COLO829 (cell line): ENCODE results near the gene DIPK1B.

Experiments
- DNase-seq: peaks from one replicate; pipeline ENCODE4 v3.0.0; 2012; ENCODE audit warnings: low spot score

The DIPK1B gene

DNA sequence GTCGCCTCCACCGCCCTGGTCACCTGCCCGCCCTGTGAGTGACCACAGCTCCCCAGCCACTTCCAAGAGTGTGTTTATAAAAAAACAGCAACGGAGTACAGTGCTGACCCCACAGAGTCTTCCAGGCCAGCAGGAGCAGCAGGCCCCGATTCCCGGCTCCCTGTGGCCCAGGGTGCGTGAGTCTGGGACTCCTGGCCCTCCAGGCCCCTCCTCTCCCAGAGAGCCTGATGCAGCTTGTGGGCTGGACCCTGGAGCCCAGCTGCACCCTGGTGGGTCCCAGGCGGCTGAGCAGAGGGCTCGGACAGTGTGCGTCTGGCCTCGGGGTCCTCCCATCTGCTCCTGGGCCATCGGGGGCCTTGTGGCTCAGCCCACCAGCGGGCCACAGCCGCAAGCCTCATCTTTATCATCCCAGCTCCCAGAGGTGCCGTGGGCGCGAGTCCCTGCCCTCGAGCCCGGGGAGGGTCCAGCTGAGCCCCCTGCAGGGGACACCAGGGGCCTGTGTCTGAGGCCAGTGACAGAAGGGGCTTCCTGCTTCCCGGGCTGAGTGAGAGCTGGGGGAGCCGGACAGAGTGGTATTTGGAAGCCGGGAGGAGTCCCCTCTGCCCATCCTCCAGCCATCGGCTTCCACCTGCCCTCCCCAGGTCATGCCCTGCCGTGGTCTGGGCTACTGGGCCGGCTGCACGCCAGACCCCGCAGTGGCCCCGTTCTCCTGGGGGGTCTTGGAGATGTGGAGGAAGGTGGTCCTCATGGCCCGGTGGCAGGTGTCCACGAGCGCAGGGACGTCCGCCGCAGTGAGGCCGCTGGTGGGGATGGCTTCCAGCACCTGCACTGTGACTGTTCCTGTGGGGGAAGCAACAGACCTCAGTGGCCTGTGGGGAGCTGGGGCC lies 39.0 kb upstream of the DIPK1B start:
- no peak for DNase-seq

- no peak for DNase-seq
Observed at GRCh38 chr9:136673975-136674785, 38.2 kb upstream of the DIPK1B start.

DNA sequence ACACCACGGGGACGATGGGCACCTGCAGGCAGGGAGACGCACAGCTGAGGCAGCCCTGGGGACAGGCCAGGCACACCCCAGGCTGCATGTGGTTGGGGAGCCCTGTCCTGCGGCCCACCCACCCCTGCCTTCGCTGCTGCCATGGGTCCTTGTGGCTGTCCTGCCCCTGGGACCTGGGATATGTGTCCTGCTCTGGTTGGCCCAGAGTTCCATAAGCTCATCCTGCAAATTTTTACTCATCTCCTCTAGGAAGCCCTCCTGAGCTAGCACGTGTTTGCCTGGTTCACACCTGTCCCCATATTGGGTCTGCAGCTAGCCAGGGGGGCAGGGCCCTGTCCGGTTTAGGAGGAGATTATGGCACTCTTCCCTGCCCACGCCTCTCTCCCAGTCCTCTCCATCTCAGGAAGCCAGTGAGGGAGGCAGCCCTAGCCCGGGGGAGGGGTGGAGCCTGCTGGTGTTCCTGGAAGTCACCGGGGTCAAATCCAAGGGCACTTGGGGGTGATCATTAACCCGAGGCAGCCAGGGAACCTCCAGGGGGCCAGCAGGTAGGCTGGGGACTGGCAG lies 37.5 kb upstream of the DIPK1B start:
- no peak for DNase-seq

GRCh38 chr9:136675477-136676296 lies 36.7 kb upstream of the DIPK1B start:
- no peak for DNase-seq

DNA sequence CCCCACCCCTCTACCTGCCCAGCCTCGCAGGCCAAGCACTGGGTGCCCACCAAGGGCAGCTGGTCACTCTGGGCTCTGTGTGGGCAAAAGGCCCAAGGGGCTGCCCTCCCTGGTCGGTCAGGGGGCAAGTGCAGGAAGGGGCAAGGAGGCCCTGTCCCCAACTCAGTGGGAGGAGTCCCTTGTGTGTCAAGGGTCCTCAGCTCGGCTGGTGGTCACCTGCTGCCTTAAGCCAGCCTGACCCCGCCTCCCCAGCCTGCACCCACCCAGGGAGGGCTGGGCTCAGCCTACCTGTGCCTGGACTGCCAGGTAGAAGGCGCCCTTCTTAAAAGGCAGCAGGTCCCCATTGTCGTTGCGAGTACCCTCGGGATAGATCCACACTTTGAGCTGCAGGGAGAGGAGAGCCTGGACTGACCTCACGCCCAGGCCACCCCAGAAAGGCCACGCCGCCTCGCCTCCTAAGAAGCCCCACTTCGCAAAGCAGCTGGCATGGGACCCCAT lies 36.0 kb upstream of the DIPK1B start:
- no peak for DNase-seq

DNA sequence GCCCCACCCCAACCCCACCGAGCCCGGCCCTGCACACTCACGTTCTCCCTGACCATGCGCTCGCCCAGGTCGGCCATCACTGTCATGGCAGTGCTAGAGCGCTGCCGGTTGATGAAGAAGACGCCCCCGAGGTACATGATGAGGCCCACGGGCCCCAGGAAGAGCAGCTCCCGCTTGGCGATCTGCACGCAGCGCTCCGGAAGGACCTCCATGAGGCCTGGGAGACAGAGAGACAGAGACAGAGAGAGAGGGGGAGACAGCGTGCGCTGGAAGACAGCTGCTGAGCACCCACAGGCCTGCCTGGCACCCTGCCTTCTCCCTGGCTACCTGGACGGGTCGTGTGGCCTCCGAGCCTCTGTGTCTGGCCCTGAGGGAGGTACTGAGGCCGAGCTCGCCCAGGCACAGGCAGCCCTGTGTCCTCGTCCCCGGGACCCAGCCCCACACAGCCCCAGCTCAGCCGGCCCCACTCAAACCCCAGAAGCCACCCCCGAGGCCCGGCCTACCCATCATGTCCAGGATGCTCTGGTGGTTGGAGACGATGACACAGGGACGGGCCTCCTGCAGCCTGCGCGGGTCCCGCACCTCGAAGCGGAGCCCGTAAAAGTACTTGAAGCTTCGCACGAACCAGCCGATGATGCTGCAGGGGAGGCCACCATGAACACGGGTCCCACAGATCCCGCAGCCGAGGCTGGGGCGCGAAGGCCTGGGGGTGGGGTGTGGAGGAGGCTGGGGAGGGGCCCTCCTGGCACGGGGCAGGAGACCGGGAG lies 35.3 kb upstream of the DIPK1B start:
- no peak for DNase-seq

GRCh38 chr9:136678034-136678433 lies 34.3 kb upstream of the DIPK1B start:
- DNase-seq: no peak

- no peak for DNase-seq
Observed at GRCh38 chr9:136678624-136679023, 33.7 kb upstream of the DIPK1B start.

GRCh38 chr9:136679431-136679941 lies 32.9 kb upstream of the DIPK1B start:
- DNase-seq: no peak

DNA sequence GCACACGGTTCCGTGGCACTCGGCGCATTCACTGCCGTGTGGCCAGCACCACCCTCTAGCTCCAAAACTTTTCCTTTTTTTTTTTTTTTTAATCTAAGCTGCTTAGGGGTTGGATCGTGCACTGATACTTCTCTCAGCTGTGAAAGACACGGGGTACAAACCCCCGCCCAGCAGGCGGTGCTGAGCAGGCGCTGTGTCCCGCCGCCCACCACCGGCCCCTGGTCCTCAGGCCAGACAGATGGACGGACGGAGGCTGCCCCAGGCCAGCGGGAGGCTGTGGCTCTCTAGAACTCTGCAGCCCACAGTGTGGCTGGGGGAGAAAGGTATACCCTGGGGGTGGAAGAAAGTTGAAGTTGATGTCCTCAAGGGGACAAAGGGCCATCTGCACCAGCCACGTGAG lies 31.3 kb upstream of the DIPK1B start:
- no peak for DNase-seq

DNA sequence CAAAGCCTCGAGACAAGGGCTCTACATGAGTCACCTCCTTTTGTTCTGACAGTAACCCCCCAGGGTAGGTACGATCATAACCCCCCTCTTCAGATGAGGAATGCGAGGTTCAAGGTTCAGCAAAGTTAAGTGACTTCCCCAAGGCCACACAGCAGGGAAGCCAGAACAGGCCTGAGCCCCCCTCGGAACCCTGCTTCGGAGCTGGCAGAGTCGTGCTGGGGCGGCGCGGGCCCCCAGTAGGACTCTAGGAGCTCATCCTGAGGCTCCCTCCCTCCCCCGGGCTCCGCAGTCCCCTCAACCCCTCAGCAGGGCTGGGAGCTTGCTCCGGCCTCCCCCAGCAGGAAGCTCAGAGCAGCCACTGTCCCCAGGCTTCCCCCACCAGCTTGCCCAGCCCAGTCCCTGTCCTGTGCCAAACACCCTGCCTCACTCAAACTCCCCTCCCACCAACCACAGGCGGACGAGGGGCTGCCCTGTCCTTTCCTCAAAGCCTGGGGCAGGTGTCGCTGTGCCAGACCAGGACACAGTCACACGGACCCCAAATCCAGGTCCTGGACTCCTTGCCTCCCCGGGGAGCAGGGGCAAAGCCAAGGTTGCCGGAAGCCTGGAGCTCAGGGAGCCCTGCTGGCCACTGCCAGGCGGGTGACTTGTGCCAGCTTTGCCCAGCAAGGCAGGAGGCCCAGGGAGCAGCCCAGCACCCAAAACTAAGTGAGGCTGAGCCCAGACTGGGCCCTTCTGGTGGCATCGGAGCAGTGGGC lies 30.2 kb upstream of the DIPK1B start:
- DNase-seq: no peak

DNA sequence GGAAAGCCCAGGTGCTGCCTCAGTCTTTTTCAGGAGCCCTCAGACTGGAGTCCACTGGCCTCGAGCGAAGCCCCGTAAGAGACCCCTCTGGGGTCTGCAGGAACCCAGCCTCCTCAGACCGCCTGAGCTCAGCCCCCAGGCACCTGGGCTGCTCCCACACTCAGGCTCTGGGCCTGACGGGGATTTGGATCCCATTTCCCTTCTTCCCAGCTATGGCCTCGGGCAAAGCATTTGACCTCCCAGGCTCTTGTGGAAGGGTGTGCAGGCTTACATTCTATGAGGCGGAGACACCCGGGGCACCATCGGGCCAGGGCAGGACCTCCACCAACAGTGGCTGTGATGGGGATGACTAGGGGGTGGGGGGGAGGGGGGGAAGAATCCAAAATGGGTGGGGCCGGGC lies 29.7 kb upstream of the DIPK1B start:
- no peak for DNase-seq

GRCh38 chr9:136683173-136683745 lies 29.1 kb upstream of the DIPK1B start:
- no peak for DNase-seq

DNA sequence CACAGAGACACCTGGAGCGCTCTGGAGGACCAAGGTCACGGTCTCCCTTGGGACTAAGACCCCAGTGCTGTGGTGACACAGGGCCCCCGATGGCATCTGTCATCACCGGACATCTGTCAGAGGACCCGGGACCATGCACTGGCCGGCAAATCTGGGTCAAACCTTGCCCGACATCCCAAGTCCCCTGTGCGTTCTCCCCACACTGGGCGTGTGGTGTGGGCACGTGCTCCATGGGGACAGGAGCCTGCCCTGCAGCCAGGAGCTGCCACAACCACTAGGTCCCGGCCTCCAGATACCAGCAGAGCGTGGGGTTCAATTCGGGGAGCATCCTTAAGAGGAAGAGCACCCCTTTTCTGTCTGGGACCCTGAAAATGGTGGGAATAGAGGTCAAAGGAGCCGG lies 28.6 kb upstream of the DIPK1B start:
- DNase-seq: no peak

- DNase-seq: no peak
Observed at GRCh38 chr9:136684339-136684738, 28.0 kb upstream of the DIPK1B start.

DNA sequence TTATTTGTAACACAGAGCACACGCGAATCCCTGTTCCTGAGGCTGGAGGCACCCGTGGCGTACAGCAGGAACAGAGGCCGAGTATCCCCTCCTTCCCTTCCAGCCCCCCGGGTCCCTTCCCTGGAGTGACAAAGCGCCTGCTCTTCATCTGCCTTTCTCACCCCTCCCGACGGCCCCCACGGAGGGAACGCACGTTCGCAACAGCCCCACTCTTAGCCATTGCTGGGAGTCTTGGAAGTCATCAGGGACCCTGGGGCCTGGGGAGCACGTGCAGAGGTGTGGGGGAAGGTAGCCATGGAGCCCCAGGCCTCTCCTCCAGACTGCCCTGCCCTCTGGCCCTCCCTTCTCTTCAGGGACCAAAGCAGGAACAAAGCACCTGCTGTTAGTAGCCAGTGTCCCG lies 27.6 kb upstream of the DIPK1B start:
- DNase-seq: no peak

DNA sequence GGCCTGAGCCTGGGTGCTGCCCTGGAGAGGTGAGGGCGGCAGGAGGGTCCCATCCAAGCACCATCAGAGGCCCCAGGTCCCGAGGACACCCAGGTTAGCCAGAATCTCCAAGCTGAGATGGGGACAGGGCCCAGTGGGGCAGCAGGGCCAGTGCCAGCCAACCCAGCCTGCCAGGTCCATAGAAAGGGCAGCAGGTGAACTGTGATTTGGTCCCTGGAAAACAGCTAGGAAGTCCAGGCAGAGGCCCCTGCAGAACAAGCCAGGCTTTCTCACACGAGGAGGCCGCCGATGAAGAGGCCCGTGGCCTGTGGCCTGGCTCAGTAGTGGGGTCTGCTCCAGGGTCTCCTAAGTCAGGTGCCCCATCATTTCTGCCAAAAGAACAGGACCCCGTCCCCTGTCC lies 27.2 kb upstream of the DIPK1B start:
- DNase-seq: no peak

DNA sequence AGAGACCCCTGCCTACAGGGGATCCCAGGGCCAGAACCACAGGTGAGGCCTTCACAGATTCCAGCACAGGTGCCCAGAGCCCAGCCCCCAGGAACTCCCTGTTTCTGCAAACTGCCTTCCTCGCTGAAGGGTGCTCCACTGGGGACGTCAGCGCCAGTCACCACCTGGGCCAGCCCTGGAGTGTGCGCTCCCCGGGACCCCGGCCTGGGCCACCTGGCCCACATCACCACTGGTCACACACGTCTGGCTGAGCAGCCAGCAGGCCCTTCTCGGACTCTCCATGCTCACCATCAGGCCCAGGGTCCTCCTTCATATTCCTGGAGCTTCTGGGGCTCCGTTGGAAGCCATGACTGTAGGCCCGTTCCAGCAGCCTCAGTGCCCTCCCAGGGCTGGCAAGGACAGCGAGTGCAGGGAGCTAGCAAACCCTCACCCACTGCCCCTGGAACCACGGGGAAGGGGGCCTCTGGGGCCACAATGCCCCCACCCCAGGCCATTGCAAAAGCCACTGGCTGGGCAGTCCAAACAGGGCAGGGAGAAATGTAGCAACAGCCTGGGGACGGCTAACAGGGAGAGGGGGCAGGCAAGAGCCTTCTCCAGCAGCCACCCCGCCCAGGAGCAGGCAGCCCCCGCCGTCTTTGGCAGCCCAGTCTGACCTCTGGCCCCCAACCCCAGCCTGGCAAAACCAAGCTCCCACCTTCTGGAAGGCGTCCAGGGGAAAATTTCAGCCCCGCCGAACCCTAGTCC lies 26.4 kb upstream of the DIPK1B start:
- no peak for DNase-seq

DNA sequence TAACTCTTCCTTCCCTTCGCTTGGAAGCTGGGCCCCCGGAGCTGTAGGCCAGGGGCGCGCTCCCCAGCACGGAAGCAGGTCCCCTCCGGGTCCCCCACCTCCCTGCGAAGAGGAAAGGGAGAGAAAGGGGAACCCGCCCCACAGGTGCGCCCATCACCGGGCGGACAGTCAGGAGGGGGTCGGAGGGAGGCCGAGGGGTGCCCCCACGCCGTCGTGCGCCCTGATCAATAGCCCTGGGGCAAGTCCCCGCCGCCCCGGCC lies 25.9 kb upstream of the DIPK1B start:
- no peak for DNase-seq
